Activated CD4-positive, CD25-positive, alpha-beta regulatory T cell (primary cell): ENCODE measurements around the gene CDH4.

Source experiments
- DNase-seq, 4 experiments: peaks; one replicate each; lab custom pipeline; 2025; lab: John Stamatoyannopoulos, UW

CDH4 gene

GRCh38 chr20:61819921-61820825, 568.1 kb downstream of the CDH4 start:
- no peak for DNase-seq

- no peak for DNase-seq
These were observed 569.7 kb downstream of the CDH4 start for GRCh38 chr20:61821735-61822134.

GRCh38 chr20:61822396-61822795, 570.3 kb downstream of the CDH4 start:
- no peak for DNase-seq

- no peak for DNase-seq
These were observed 571.2 kb downstream of the CDH4 start for GRCh38 chr20:61823242-61823641.

- no peak for DNase-seq
These were observed 576.8 kb downstream of the CDH4 start for GRCh38 chr20:61828891-61829290.

GRCh38 chr20:61829526-61829925, 577.5 kb downstream of the CDH4 start:
- no peak for DNase-seq

- no peak for DNase-seq
These were observed 578.3 kb downstream of the CDH4 start for GRCh38 chr20:61830241-61830930.

- no peak for DNase-seq
These were observed 578.9 kb downstream of the CDH4 start for GRCh38 chr20:61830991-61831390.

- no peak for DNase-seq
These were observed 580.1 kb downstream of the CDH4 start for GRCh38 chr20:61832181-61832580.

- no peak for DNase-seq
These were observed 581.9 kb downstream of the CDH4 start for GRCh38 chr20:61833807-61834610.

- DNase-seq: no peak
These were observed 583.2 kb downstream of the CDH4 start for GRCh38 chr20:61835301-61835700.

- no peak for DNase-seq
These were observed 583.8 kb downstream of the CDH4 start for GRCh38 chr20:61835791-61836350.

GRCh38 chr20:61837200-61837599, 585.1 kb downstream of the CDH4 start:
- no peak for DNase-seq

- no peak for DNase-seq
These were observed 587.3 kb downstream of the CDH4 start for GRCh38 chr20:61839223-61839911.

- DNase-seq: no peak
These were observed 588.1 kb downstream of the CDH4 start for GRCh38 chr20:61839912-61840778.

GRCh38 chr20:61840779-61841455, 588.9 kb downstream of the CDH4 start:
- no peak for DNase-seq

- no peak for DNase-seq
These were observed 589.5 kb downstream of the CDH4 start for GRCh38 chr20:61841551-61841950.

GRCh38 chr20:61841966-61842365, 589.9 kb downstream of the CDH4 start:
- DNase-seq: no peak

- DNase-seq: no peak
These were observed 592.6 kb downstream of the CDH4 start for GRCh38 chr20:61844621-61845020.

- DNase-seq: no peak
These were observed 593.2 kb downstream of the CDH4 start for GRCh38 chr20:61845233-61845671.
